ENCODE data around the gene DLG2. TPM values are rescaled to one million over a fixed set of nuclear protein-coding genes. Genes with fewer than 3 reads are reported as not detected.

Gene DLG2
- total RNA-seq, 4 donors from 2014 or later, result 6.5 to 14.6 (median 7.2) TPM

GRCh38 chr11:85534806-85535205, 92.3 kb downstream of the DLG2 start:
- Histone ChIP-seq H3K4me3 (no peak overlapping the region), H3K27ac (no peak overlapping the region), H3K9me3 (peaks cover 0 to 13% (median 0%) of the 10 kb centered on the region in 4 donors), H3K36me3 (peaks cover 0 to 35% (median 0%) of the 10 kb centered on the region in 3 donors), H3K4me1 (no peaks in the 10 kb centered on the region), H3K27me3 (no peaks in the 10 kb centered on the region)
- TF ChIP-seq, protein P1, sequence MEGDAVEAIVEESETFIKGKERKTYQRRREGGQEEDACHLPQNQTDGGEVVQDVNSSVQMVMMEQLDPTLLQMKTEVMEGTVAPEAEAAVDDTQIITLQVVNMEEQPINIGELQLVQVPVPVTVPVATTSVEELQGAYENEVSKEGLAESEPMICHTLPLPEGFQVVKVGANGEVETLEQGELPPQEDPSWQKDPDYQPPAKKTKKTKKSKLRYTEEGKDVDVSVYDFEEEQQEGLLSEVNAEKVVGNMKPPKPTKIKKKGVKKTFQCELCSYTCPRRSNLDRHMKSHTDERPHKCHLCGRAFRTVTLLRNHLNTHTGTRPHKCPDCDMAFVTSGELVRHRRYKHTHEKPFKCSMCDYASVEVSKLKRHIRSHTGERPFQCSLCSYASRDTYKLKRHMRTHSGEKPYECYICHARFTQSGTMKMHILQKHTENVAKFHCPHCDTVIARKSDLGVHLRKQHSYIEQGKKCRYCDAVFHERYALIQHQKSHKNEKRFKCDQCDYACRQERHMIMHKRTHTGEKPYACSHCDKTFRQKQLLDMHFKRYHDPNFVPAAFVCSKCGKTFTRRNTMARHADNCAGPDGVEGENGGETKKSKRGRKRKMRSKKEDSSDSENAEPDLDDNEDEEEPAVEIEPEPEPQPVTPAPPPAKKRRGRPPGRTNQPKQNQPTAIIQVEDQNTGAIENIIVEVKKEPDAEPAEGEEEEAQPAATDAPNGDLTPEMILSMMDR (IDR thresholded peaks at IDR 0.05), result no peak
- 96 to 98% methylated on average over 3 of the region's 3 CpGs for WGBS, 2 donors
- no peak for DNase-seq (ENCODE audit: low spot score in 2 of 2)

DNA sequence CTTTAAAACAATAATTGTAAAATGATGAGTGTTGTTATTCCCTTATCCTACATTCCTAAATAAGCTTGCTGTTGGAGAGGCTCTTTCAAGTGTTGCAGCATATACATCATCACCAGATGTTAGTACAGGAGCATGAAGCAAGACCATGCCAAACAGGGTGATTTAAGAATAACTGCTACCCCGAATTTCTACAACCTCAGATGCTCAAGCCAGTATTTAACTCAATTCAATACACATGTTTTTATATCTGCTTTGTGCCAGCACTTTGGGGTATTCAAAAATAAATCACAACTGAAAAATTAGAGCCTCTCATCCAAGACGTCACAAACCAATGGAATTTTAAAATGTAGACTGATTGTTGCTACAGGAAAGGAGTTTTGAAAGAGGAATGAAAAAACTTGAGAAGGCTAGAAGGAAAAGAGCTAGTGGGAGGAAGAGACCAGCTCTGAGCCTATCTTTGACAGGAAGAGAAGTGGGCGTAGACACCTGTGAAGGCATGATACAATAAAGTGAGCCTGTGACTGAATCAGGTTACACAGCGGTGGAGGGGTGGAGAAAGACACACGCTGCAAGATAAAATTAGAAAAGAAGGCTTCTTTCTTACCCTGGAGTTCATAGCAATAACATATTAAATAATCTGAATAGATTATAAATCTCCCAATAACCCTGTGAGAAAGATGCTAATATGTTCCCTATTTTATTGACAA, 95.8 kb downstream of the DLG2 start:
- H3K4me1 ChIP-seq, result no peaks in the 10 kb centered on the region
- peaks cover 0 to 11% (median 0%) of the 10 kb centered on the region in 4 donors for H3K9me3 ChIP-seq
- no peak overlapping the region for H3K4me3 ChIP-seq
- H3K36me3 ChIP-seq, result peaks cover 0 to 18% (median 0%) of the 10 kb centered on the region in 3 donors
- no peak for DNase-seq (ENCODE audit: low spot score in 2 of 2)
- H3K27ac ChIP-seq, result no peak overlapping the region
- TF ChIP-seq EP300 (IDR thresholded peaks at IDR 0.05) (no peak), POLR2A (IDR thresholded peaks at IDR 0.05) (no peak)
- TF ChIP-seq, protein P1 (IDR thresholded peaks at IDR 0.05), result no peak
- 49 to 61% methylated on average over 5 of the region's 5 CpGs for whole genome bisulfite sequencing, 2 donors
- no peaks in the 10 kb centered on the region for H3K27me3 ChIP-seq

GRCh38 chr11:85530634-85531033, 96.5 kb downstream of the DLG2 start:
- Histone ChIP-seq H3K36me3 (peaks cover 0 to 14% (median 0%) of the 10 kb centered on the region in 3 donors), H3K27ac (no peak overlapping the region), H3K27me3 (no peaks in the 10 kb centered on the region), H3K9me3 (peaks cover 0 to 9% (median 0%) of the 10 kb centered on the region in 4 donors), H3K4me1 (no peaks in the 10 kb centered on the region), H3K4me3 (no peak overlapping the region)
- TF ChIP-seq, protein P1 (IDR thresholded peaks at IDR 0.05), result no peak
- TF ChIP-seq EP300 (IDR thresholded peaks at IDR 0.05), result no peak
- TF ChIP-seq POLR2A (IDR thresholded peaks at IDR 0.05), result no peak
- 56% methylated on average over 1 of the region's 1 CpG for WGBS, 2 donors
- no peak for DNase-seq (ENCODE audit: low spot score in 2 of 2)

DNA sequence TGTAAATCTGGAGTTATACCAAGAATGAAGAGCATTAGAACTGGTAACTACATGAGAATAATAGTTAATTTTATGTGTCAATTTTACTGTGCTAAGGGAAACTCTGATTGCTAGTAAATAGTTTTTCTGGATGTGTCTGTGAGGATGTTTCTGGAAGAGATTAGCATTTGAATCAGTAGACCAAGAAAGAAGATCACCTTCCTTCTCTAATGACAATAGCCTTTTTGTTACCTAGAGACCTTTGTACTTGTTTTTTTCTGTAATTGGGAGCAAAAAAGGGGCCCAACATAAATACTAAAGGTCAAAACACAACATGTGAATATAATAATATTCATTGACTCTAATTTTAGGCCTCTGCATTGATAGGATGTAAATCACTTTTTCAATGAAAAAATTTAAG, 100.6 kb downstream of the DLG2 start:
- no peak for DNase-seq (ENCODE audit: low spot score in 2 of 2)
- Histone ChIP-seq H3K36me3 (peaks cover 0 to 20% (median 0%) of the 10 kb centered on the region in 3 donors), H3K4me3 (no peak overlapping the region), H3K27me3 (no peaks in the 10 kb centered on the region), H3K4me1 (no peaks in the 10 kb centered on the region), H3K9me3 (peaks cover 0 to 14% (median 0%) of the 10 kb centered on the region in 4 donors), H3K27ac (no peak overlapping the region)
- TF ChIP-seq POLR2A (IDR thresholded peaks at IDR 0.05), result no peak
- TF ChIP-seq, protein P1 (IDR thresholded peaks at IDR 0.05), result no peak
- TF ChIP-seq EP300 (IDR thresholded peaks at IDR 0.05), result no peak

GRCh38 chr11:85525686-85526085, 101.5 kb downstream of the DLG2 start:
- DNase-seq (ENCODE audit: low spot score in 2 of 2), result no peak
- Histone ChIP-seq H3K4me3 (no peak overlapping the region), H3K9me3 (peaks cover 0 to 21% (median 0%) of the 10 kb centered on the region in 4 donors), H3K36me3 (peaks cover 0 to 27% (median 0%) of the 10 kb centered on the region in 3 donors), H3K27me3 (no peaks in the 10 kb centered on the region), H3K27ac (no peak overlapping the region), H3K4me1 (no peaks in the 10 kb centered on the region)
- 64 to 76% methylated on average over 3 of the region's 3 CpGs for WGBS, 2 donors
- TF ChIP-seq POLR2A (IDR thresholded peaks at IDR 0.05), result no peak
- TF ChIP-seq, protein P1 (IDR thresholded peaks at IDR 0.05), result no peak
- TF ChIP-seq EP300 (IDR thresholded peaks at IDR 0.05), result no peak

Measured in tibial nerve (tissue), 4 donors.